ENCODE results near the gene RIMS4. TPM values are rescaled to one million over a fixed set of nuclear protein-coding genes. Genes with fewer than 3 reads are reported as not detected.

RIMS4 gene
- total RNA-seq, 1 experiment from 2014 or later: 16.3 TPM

GRCh38 chr20:44707018-44707579, 103.2 kb downstream of the RIMS4 start:
- Histone ChIP-seq H2AFZ (ENCODE audit: low read length) (no peak overlapping the region), H2BK120ac (ENCODE audit: low read depth, low read length, poor library complexity, severe bottlenecking) (no peak overlapping the region), H4K8ac (replicated peaks; ENCODE audit: insufficient read length, low read depth, low read length) (no peak overlapping the region), H3K18ac (ENCODE audit: insufficient read length, low read depth, low read length) (no peak overlapping the region), H2BK5ac (ENCODE audit: insufficient read length, low read length) (no peak overlapping the region), H3K79me2 (ENCODE audit: insufficient read depth, low read length) (no peaks in the 10 kb centered on the region), H3K56ac (ENCODE audit: insufficient read length, low read depth, low read length) (no peak overlapping the region), H3K9me3 (ENCODE audit: control insufficient read depth, low read depth, low read length) (no peaks in the 10 kb centered on the region), H3K9ac (ENCODE audit: extremely low read depth, insufficient read length, low read length) (no peak overlapping the region), H2AK5ac (ENCODE audit: insufficient read length, low read length) (no peak overlapping the region), H3K23me2 (ENCODE audit: insufficient read length, low read depth, low read length, poor library complexity, severe bottlenecking) (no peaks in the 10 kb centered on the region), H2BK12ac (ENCODE audit: insufficient read length, low read depth, low read length) (no peak overlapping the region), H2BK15ac (ENCODE audit: low read depth, low read length) (no peak overlapping the region), H3K27me3 (ENCODE audit: insufficient read depth, low read length) (no peaks in the 10 kb centered on the region), H3K4me2 (ENCODE audit: insufficient read depth, insufficient read length, low read length) (no peak overlapping the region), H3K79me1 (ENCODE audit: insufficient read depth, low read depth, low read length, poor library complexity, severe bottlenecking) (no peaks in the 10 kb centered on the region), H4K20me1 (ENCODE audit: control insufficient read depth, insufficient read depth, insufficient read length) (no peaks in the 10 kb centered on the region), H4K5ac (ENCODE audit: insufficient read length, low read depth, low read length) (no peak overlapping the region), H3K4me1 (ENCODE audit: insufficient read depth, low read length) (no peaks in the 10 kb centered on the region), H3K27ac (ENCODE audit: insufficient read length, low read depth, low read length) (no peak overlapping the region), H2BK20ac (ENCODE audit: low read depth, low read length, poor library complexity, severe bottlenecking) (no peak overlapping the region), H3K14ac (ENCODE audit: insufficient read depth, low read length) (no peak overlapping the region), H3K4ac (ENCODE audit: low read depth, low read length) (no peak overlapping the region), H4K91ac (ENCODE audit: insufficient read length, low read depth, low read length) (no peak overlapping the region), H3T11ph (ENCODE audit: low read length) (no peak overlapping the region), H3K23ac (ENCODE audit: insufficient read length, low read depth, low read length) (no peak overlapping the region)
- no peak overlapping the region for H3K27ac Mint-ChIP-seq
- no peaks in the 10 kb centered on the region; the same call in 1 of the 2 replicates for H3K27me3 Mint-ChIP-seq (ENCODE audit: low read depth)
- no peak for TF ChIP-seq CTCF (conservative IDR thresholded peaks at IDR 0.05)
- H3K4me3 Mint-ChIP-seq: no peak overlapping the region
- no peaks in the 10 kb centered on the region; a peak in 1 of 7 replicates for H3K36me3 Mint-ChIP-seq (ENCODE audit: insufficient read depth in 1 of 3, low read depth in 3 of 3)
- H3K4me1 Mint-ChIP-seq: peaks cover 0 to 13% of the 10 kb centered on the region in 2 experiments; a peak in 3 of 4 replicates
- DNase-seq: no peak
- no CpG with 5 or more reads among the region's 5 CpGs for WGBS (ENCODE audit: extremely low coverage, insufficient read length, low lambda C conversion rate)
- H3K9me3 Mint-ChIP-seq: no peaks in the 10 kb centered on the region

Data from H9 (cell line).